Measurements from ENCODE around the gene NDUFS2. TPM values are rescaled to one million over a fixed set of nuclear protein-coding genes. Genes with fewer than 3 reads are reported as not detected.
A peak's percentile ranks its signal among the peaks of the same experiment; 100 is the strongest.

Gene NDUFS2
- total RNA-seq, 4 donors from 2014 or later: 82.6 to 209 (median 144) TPM

DNA sequence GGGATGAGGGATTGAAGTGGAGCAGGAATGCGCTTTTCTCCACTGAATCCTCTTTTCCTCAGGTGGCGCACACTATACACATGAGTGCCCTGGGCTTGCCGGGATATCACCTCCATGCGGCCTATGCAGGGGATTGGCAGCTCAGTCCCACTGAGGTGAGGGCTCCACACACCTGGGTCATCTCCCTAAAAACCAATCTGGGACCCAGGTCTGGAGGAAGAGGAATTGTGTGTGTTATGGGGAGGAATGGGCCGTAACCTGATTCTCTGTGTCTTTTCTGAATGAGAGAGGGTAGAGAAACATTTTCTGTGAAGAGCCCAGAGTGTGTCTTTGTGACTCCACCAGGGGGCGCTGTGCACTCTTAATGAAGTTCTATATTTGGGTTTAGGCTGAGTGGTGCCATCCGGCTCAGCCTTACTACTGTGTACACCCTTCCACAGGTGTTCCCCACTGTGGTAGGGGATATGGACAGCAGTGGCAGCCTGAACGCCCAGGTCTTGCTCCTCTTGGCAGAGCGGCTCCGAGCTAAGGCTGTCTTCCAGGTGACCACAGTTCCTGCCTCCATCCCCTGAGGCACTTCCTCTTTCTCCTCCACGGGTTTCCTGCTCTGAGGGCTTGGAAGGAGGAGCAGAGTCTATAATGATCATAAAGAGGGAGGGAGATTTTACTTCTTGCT, 25.2 kb downstream of the NDUFS2 start:
- intact Hi-C loops (cut with DNase I; ENCODE audit: low total_unique reads) (no loop called here), in situ Hi-C loops (cut with MboI; ENCODE audit: low pct_ligation_motif_present in 1 of 4, low pct_unique_long_range_greater_than_20kb in 1 of 4, low sequenced_read_pairs in 3 of 4) (loop anchor here in 2 of 4 donors (10.0 kb wide), 2 partner anchors 147 to 157 kb away; no protein-coding TSS in a partner anchor)
- Histone ChIP-seq H3K36me3 (peaks cover 0 to 11% (median 4%) of the 10 kb centered on the region in 4 donors), H3K27ac (peak overlapping the region; percentile 70 to 87 (median 82)), H3K27me3 (no peaks in the 10 kb centered on the region), H3K4me3 (peak overlapping the region in 1 of 4 donors; percentile 72), H3K4me1 (peaks cover 14 to 23% (median 20%) of the 10 kb centered on the region in 4 donors), H3K9me3 (no peaks in the 10 kb centered on the region)
- peak; percentile 88 for DNase-seq
- WGBS, 2 donors (ENCODE audit: low coverage in 1 of 2): 20 to 40% methylated on average over 2 to 11 of the region's 11 CpGs
- no peak for TF ChIP-seq EP300 (IDR thresholded peaks at IDR 0.05; ENCODE audit: low read depth)
- TF ChIP-seq, protein P1, sequence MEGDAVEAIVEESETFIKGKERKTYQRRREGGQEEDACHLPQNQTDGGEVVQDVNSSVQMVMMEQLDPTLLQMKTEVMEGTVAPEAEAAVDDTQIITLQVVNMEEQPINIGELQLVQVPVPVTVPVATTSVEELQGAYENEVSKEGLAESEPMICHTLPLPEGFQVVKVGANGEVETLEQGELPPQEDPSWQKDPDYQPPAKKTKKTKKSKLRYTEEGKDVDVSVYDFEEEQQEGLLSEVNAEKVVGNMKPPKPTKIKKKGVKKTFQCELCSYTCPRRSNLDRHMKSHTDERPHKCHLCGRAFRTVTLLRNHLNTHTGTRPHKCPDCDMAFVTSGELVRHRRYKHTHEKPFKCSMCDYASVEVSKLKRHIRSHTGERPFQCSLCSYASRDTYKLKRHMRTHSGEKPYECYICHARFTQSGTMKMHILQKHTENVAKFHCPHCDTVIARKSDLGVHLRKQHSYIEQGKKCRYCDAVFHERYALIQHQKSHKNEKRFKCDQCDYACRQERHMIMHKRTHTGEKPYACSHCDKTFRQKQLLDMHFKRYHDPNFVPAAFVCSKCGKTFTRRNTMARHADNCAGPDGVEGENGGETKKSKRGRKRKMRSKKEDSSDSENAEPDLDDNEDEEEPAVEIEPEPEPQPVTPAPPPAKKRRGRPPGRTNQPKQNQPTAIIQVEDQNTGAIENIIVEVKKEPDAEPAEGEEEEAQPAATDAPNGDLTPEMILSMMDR (IDR thresholded peaks at IDR 0.05): peak; percentile 91 to 95 (median 93)
- no peak for TF ChIP-seq POLR2A (IDR thresholded peaks at IDR 0.05)

DNA sequence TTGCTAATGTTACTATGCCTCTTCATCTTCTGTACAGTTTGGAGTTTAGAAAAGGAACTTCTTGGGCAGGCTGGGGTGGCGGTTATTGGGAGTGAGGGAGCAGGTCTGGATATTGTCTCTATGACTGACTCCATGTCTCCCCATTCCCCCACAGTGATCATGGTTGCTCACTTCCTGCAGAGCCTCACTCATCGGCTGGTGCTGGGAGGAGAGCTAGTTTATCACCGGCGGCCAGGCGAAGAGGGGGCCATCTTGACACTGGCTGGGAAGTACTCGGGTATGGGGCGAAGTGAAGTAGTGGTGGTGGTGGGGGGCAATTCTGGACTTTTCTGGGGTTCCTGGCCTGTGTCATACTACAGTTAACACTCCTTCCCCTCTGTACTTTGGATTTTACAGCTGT, 25.9 kb downstream of the NDUFS2 start:
- Histone ChIP-seq H3K4me1 (peaks cover 14 to 23% (median 20%) of the 10 kb centered on the region in 4 donors), H3K27ac (peak overlapping the region in 3 of 4 donors; percentile 70 to 87 (median 82)), H3K9me3 (no peaks in the 10 kb centered on the region), H3K36me3 (peaks cover 0 to 11% (median 4%) of the 10 kb centered on the region in 4 donors), H3K27me3 (no peaks in the 10 kb centered on the region), H3K4me3 (no peak overlapping the region)
- WGBS, 2 donors (ENCODE audit: low coverage in 1 of 2): 90 to 93% methylated on average over 3 to 7 of the region's 7 CpGs
- intact Hi-C loops (cut with DNase I; ENCODE audit: low total_unique reads) (no loop called here), in situ Hi-C loops (cut with MboI; ENCODE audit: low pct_ligation_motif_present in 1 of 4, low pct_unique_long_range_greater_than_20kb in 1 of 4, low sequenced_read_pairs in 3 of 4) (loop anchor here in 2 of 4 donors (10.0 kb wide), 2 partner anchors 147 to 157 kb away; no protein-coding TSS in a partner anchor)
- no peak for DNase-seq
- TF ChIP-seq POLR2A (IDR thresholded peaks at IDR 0.05): no peak
- no peak for TF ChIP-seq EP300 (IDR thresholded peaks at IDR 0.05; ENCODE audit: low read depth)
- TF ChIP-seq, protein P1 (IDR thresholded peaks at IDR 0.05): no peak
- no peak for TF ChIP-seq POLR2AphosphoS5 (IDR thresholded peaks at IDR 0.05)

DNA sequence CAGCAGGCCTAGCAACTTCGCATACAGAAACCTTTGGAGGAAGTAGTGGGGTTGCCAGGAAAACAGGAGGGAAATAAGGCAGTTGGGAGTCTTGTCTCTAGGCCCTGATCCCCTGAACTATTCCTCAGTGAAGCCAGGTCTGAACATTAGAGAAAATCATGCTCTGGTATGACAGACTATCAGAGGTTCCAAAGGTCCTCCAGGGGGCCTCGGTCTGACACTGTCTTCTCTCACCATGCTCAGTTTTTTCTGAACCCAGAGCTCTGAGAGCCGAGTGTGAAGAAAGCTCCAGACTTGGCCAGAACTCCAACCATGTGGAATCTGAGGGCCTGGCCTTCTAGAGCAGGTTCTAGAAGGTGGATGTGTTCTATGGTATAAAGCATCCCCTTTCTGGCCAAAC, 27.7 kb downstream of the NDUFS2 start:
- Histone ChIP-seq H3K9me3 (no peaks in the 10 kb centered on the region), H3K4me1 (peaks cover 14 to 23% (median 20%) of the 10 kb centered on the region in 4 donors), H3K36me3 (peaks cover 0 to 11% (median 4%) of the 10 kb centered on the region in 4 donors), H3K4me3 (no peak overlapping the region), H3K27me3 (no peaks in the 10 kb centered on the region), H3K27ac (no peak overlapping the region)
- intact Hi-C loops (cut with DNase I; ENCODE audit: low total_unique reads): no loop called here
- in situ Hi-C loops (cut with MboI; ENCODE audit: low pct_ligation_motif_present in 1 of 4, low pct_unique_long_range_greater_than_20kb in 1 of 4, low sequenced_read_pairs in 3 of 4): loop anchor here in 3 of 4 donors (10.0 kb wide), 2 partner anchors 145 to 155 kb away; no protein-coding TSS in a partner anchor
- DNase-seq: no peak
- TF ChIP-seq EP300 (IDR thresholded peaks at IDR 0.05; ENCODE audit: low read depth) (no peak), POLR2A (IDR thresholded peaks at IDR 0.05) (no peak), POLR2AphosphoS5 (IDR thresholded peaks at IDR 0.05) (no peak)
- TF ChIP-seq, protein P1 (IDR thresholded peaks at IDR 0.05): no peak
- 57 to 60% methylated on average over 1 to 3 of the region's 3 CpGs for WGBS, 2 donors (ENCODE audit: low coverage in 1 of 2)

DNA sequence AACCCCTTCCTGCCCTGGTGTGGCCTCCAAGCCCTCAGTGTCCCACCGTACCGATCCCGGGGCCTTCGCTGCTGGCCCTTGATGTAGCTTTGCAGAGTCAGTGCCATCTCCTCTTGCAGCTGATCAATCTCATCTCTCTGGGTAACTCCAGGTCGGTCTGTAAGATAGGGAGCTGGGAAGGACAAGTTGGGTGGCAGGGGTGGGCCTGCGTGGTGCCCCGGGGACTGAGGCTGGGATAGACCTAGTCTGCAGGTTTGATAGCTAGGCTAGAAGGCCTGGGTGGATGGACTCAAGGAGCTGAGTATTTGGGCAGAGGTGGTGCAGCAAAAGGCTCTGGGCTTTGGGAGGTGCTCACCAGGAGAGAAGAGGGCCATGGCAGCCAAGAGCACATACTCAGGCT, 28.6 kb downstream of the NDUFS2 start:
- DNase-seq: no peak
- Histone ChIP-seq H3K36me3 (peaks cover 0 to 11% (median 4%) of the 10 kb centered on the region in 4 donors), H3K27ac (no peak overlapping the region), H3K4me1 (peaks cover 11 to 17% (median 17%) of the 10 kb centered on the region in 4 donors), H3K27me3 (no peaks in the 10 kb centered on the region), H3K4me3 (no peak overlapping the region), H3K9me3 (no peaks in the 10 kb centered on the region)
- in situ Hi-C loops (cut with MboI; ENCODE audit: low pct_ligation_motif_present in 1 of 4, low pct_unique_long_range_greater_than_20kb in 1 of 4, low sequenced_read_pairs in 3 of 4) (loop anchor here in 1 of 4 donors (10.0 kb wide), 1 partner anchor 144 kb away; no protein-coding TSS in a partner anchor), intact Hi-C loops (cut with DNase I; ENCODE audit: low total_unique reads) (no loop called here)
- no peak for TF ChIP-seq POLR2AphosphoS5 (IDR thresholded peaks at IDR 0.05)
- TF ChIP-seq, protein P1 (IDR thresholded peaks at IDR 0.05): no peak
- no peak for TF ChIP-seq POLR2A (IDR thresholded peaks at IDR 0.05)
- no peak for TF ChIP-seq EP300 (IDR thresholded peaks at IDR 0.05; ENCODE audit: low read depth)
- 98% methylated on average over 7 of the region's 7 CpGs; no CpG with 5 or more reads in 1 of the 2 donors for WGBS, 2 donors (ENCODE audit: low coverage in 1 of 2)
